CD4-positive, alpha-beta T cell treated with Interleukin-17A for 4 hours (primary cell): ENCODE results near the gene STK38.
A peak's percentile ranks its signal among the peaks of the same experiment; 100 is the strongest.
"Not testable (repeated sequence)": the region's sequence is repeated elsewhere in the genome, so short reads cannot be mapped to it uniquely, and the experiment has no call there.

ENCODE experiments used
- DNase-seq: peaks from one replicate; pipeline ENCODE4 v3.0.0-alpha.2; 2020; ENCODE audit warnings: mixed read lengths

STK38 gene

GRCh38 chr6:36546920-36547645 lies at the start of gene STK38:
TSS of gene STK38 (minus strand) at chr6:36547479. CDS start at chr6:36540202, 7,277 bp downstream.
- DNase-seq = peak; percentile 96

- DNase-seq = peak; percentile 38
These were observed 49.1 kb upstream of the STK38 start for GRCh38 chr6:36596356-36596755.

GRCh38 chr6:36594816-36595643 lies 47.8 kb upstream of the STK38 start:
- DNase-seq = peak; percentile 44

GRCh38 chr6:36594029-36594815 lies 46.9 kb upstream of the STK38 start, which contains the start of gene SRSF3:
TSS of gene SRSF3 (plus strand) at chr6:36594362. CDS start at chr6:36596763, 2,401 bp downstream.
- DNase-seq = peak; percentile 95

GRCh38 chr6:36593569-36594028 lies 46.3 kb upstream of the STK38 start:
- peak; percentile 56 for DNase-seq

GRCh38 chr6:36592221-36592655 lies 45.0 kb upstream of the STK38 start:
- DNase-seq = no peak

- no peak for DNase-seq
These were observed 43.0 kb upstream of the STK38 start for GRCh38 chr6:36590237-36590636.

- DNase-seq = not testable (repeated sequence)
These were observed 41.7 kb upstream of the STK38 start for GRCh38 chr6:36589025-36589400.

- no peak for DNase-seq
These were observed 39.3 kb upstream of the STK38 start for GRCh38 chr6:36586606-36587005.

GRCh38 chr6:36581716-36582115 lies 34.4 kb upstream of the STK38 start:
- no peak for DNase-seq

- no peak for DNase-seq
These were observed 32.9 kb upstream of the STK38 start for GRCh38 chr6:36580184-36580526.

- no peak for DNase-seq
These were observed 31.2 kb upstream of the STK38 start for GRCh38 chr6:36578431-36578830.

- no peak for DNase-seq
These were observed 30.8 kb upstream of the STK38 start for GRCh38 chr6:36578030-36578429.

GRCh38 chr6:36577301-36577700 lies 30.0 kb upstream of the STK38 start:
- DNase-seq = no peak

GRCh38 chr6:36576578-36576977 lies 29.3 kb upstream of the STK38 start:
- DNase-seq = no peak

GRCh38 chr6:36574679-36575078 lies 27.4 kb upstream of the STK38 start:
- no peak for DNase-seq

- not testable (repeated sequence) for DNase-seq
These were observed 25.4 kb upstream of the STK38 start for GRCh38 chr6:36572353-36573311.

- DNase-seq = no peak
These were observed 24.1 kb upstream of the STK38 start for GRCh38 chr6:36571122-36572043.

- DNase-seq = no peak
These were observed 23.0 kb upstream of the STK38 start for GRCh38 chr6:36570264-36570663.

GRCh38 chr6:36566418-36566905 lies 19.2 kb upstream of the STK38 start:
- DNase-seq = no peak

- no peak for DNase-seq
These were observed 16.6 kb upstream of the STK38 start for GRCh38 chr6:36563928-36564284.
